ENCODE data around the gene GOLGA1. TPM values are rescaled to one million over a fixed set of nuclear protein-coding genes. Genes with fewer than 3 reads are reported as not detected.

The GOLGA1 gene
- total and polyA plus RNA-seq, 3 donors from 2014 or later = 36.1 to 54.2 (median 36.7) TPM

DNA sequence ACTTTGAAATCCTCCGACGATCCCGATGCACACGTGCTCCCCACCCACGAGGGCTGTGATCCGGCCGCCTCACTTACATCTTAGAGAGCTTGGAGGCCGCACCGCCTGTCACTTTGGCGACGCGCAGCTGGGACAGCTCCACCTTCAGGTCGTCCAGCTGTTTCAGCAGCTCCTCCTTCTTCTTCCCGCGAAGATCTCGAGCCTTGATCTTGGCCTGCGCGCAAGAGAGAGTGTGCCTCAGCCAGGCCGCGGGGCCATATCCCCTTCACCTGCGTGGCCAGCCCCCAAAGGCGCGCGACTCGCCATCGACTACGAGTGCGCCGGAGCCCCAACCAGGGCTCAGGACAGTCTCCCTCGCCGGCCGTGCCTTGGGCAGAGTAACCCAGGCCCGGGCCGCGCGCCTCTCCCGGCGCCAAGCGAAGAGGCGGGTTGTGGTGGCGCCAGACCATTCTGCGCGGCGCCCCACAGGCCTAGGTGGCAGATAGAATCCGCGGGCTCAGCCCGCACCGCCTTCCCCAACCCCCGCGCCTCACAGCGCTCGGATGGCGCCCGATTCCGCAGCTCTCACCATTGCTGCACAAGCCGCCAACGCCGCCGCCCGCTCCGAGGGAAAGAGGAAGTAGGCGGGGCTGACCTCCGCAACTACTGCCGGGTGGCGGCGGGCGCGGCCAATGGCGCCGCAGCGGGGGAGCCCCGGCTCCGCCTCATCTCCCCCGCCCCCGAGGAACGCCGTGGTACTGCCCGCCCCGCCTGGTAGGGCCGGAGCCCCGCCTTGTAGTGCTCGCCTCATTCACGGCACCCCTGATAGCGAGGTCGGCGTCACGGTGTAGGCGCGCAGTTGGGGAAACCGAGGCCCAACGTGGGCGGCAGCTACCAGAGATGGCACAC lies 79.3 kb downstream of the GOLGA1 start, which contains the start of the genes ARPC5L and RPL35:
ARPC5L (plus strand) TSS at position 789 of the 888 bp plus-strand sequence. CDS start 7,161 bp downstream, outside the sequence.
RPL35 (minus strand) TSS at position 616 of the 888 bp plus-strand sequence; CDS start at position 571, 45 bp downstream.
- peak within 1 kb of the TSS; percentile 66 to 87 for H3K27ac ChIP-seq
- peak; percentile 70 for TF ChIP-seq POLR2A (IDR thresholded peaks at IDR 0.05)
- TF ChIP-seq, protein P1, sequence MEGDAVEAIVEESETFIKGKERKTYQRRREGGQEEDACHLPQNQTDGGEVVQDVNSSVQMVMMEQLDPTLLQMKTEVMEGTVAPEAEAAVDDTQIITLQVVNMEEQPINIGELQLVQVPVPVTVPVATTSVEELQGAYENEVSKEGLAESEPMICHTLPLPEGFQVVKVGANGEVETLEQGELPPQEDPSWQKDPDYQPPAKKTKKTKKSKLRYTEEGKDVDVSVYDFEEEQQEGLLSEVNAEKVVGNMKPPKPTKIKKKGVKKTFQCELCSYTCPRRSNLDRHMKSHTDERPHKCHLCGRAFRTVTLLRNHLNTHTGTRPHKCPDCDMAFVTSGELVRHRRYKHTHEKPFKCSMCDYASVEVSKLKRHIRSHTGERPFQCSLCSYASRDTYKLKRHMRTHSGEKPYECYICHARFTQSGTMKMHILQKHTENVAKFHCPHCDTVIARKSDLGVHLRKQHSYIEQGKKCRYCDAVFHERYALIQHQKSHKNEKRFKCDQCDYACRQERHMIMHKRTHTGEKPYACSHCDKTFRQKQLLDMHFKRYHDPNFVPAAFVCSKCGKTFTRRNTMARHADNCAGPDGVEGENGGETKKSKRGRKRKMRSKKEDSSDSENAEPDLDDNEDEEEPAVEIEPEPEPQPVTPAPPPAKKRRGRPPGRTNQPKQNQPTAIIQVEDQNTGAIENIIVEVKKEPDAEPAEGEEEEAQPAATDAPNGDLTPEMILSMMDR (IDR thresholded peaks at IDR 0.05) = peak in 1 of 3 experiments; percentile 22
- no peaks in the 10 kb centered on the region for H3K27me3 ChIP-seq
- peak within 1 kb of the TSS; percentile 78 to 89 for H3K4me3 ChIP-seq
- peak; percentile 96 for DNase-seq
- H3K9me3 ChIP-seq = no peaks in the 10 kb centered on the region
- intact Hi-C loops (cut with DNase I; ENCODE audit: low total_unique reads) = loop anchor here (10.0 kb wide), 1 partner anchor 383 kb away; the partner anchor contains the start of gene HSPA5
- WGBS, 2 donors = 0 to 1% methylated on average over 8 to 85 of the region's 92 CpGs
- H3K36me3 ChIP-seq (ENCODE audit: low read depth, missing control alignments) = no peaks in the 10 kb centered on the region
- peaks cover 14% of the 10 kb centered on the region for H3K4me1 ChIP-seq

DNA sequence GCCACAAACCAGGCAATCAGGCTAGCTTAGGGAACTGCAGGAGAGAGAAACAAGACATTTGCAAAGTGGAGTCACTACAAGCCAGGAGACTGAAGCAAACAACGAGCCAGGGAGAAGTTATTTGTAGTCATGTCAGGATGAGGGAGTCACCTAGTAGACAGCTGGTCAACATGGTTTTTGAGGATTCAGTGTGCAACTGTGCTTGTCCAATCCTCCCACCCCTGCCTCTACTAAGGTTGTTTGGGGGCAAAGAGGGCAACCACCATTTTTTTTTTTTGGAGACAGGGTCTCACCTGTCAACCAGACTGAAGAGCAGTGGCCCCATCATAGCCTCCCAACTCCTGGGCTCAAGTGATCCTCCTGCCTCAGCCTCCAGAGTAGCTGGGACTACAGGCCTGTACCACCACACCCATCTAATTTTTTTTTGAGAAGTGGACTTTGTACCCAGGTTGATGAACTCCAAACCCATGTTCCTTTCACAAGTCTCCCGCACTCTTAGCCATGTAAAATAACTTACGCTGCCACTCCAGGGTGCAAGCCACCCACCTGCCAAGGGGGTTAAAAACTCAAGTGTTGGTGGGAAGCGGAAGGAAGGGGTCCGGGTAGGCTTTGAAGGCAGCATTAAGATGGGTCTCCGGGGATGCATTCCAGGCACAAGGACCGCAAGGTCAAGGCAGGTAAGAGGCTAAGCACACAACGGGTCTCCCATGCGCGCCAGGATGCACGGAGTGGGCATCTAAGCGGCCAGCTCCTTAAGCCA lies 80.1 kb downstream of the GOLGA1 start:
- Histone ChIP-seq H3K27me3 (no peaks in the 10 kb centered on the region), H3K27ac (no peak overlapping the region), H3K9me3 (no peaks in the 10 kb centered on the region), H3K36me3 (ENCODE audit: low read depth, missing control alignments) (no peaks in the 10 kb centered on the region), H3K4me1 (peaks cover 14% of the 10 kb centered on the region), H3K4me3 (peak overlapping the region; percentile 78 to 89)
- DNase-seq = no peak
- intact Hi-C loops (cut with DNase I; ENCODE audit: low total_unique reads) = loop anchor here (10.0 kb wide), 1 partner anchor 384 kb away; the partner anchor contains the start of gene HSPA5
- 12 to 15% methylated on average over 10 to 12 of the region's 12 CpGs for WGBS, 2 donors
- TF ChIP-seq, protein P1 (IDR thresholded peaks at IDR 0.05) = no peak
- no peak for TF ChIP-seq POLR2A (IDR thresholded peaks at IDR 0.05)

DNA sequence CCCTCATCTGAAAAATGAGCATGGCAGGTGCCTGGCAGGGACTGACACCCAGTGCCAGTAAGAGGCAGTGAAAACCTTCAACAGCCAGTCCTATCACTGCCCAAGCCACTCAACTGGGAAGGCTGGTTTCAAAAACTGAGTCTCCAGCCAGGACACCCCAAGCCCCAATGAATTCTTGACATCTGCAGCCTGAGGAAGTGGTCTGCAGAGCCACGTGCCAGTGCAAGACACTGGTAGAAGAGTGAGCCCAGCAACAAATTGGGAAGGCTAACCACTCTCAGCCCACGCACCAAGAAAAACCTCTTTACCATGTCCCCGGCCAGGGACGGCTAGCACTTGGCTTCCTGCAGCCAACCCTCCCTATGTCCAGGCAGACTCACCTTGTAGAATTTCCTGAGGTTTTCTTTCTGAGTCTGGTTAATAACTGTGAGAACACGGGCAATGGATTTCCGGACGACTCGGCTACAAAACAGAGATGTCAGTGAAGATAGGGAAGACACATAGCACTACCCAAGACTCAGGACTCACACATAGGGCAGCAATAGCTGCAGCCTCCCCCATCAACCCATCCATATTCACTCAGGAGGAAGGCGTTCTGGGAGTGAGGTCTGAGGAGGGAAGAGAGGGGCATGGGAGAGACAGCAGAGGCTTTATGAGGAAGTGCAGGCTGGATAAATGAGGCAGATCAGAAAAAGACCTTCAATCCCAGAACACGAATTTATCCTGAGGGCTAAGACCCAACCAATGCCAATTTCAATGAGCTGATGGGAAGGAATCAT lies 80.9 kb downstream of the GOLGA1 start:
- Histone ChIP-seq H3K9me3 (no peaks in the 10 kb centered on the region), H3K27me3 (no peaks in the 10 kb centered on the region), H3K4me3 (no peak overlapping the region), H3K27ac (no peak overlapping the region), H3K36me3 (ENCODE audit: low read depth, missing control alignments) (no peaks in the 10 kb centered on the region), H3K4me1 (peaks cover 14% of the 10 kb centered on the region)
- TF ChIP-seq, protein P1 (IDR thresholded peaks at IDR 0.05) = no peak
- no peak for TF ChIP-seq POLR2A (IDR thresholded peaks at IDR 0.05)
- intact Hi-C loops (cut with DNase I; ENCODE audit: low total_unique reads) = loop anchor here (10.0 kb wide), 1 partner anchor 385 kb away; the partner anchor contains the start of gene HSPA5
- WGBS, 2 donors = 35 to 44% methylated on average over 8 to 10 of the region's 10 CpGs
- DNase-seq = no peak

DNA sequence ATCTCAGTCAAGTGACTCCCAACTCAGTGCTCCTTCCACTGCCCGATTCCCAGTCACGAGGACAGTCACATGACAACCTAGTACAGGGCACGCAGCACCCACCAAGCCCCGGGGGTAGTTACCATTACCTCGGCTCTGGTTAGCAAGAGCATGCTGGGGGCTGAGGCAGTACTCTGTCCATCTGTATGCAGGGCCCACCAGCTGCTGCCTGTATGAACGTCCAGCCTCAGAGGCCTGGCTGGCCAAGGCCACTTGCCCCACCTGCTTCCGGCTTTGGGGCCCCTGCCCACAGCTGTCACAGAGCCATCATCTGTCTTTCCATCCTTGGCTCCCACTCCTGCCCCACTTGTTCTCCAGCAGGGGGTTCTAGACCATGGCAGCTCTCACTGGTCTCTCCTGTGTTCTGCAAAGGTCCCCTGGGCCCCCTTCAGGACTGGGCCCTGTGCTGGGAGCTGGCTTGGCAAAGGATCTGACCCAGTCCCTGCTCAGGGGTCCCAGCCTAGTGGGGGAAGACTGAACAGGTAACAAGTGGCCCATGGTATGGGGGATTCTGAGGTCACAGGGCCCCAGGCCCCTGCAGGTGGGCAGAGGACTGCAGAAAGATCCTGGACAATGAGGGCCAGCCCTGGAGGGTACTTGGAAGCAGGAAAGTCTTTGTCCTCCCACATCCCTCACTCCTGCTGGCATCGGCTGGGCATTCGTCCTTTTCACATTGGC lies 82.4 kb downstream of the GOLGA1 start:
- WGBS, 2 donors = 62 to 67% methylated on average over 6 to 9 of the region's 9 CpGs

More for the DNA sequence above, 82.4 kb downstream of the GOLGA1 start:
- no peak for DNase-seq
- no peaks in the 10 kb centered on the region for H3K9me3 ChIP-seq
- H3K27ac ChIP-seq = no peak overlapping the region
- TF ChIP-seq POLR2A (IDR thresholded peaks at IDR 0.05) = no peak
- TF ChIP-seq, protein P1 (IDR thresholded peaks at IDR 0.05) = no peak
- peaks cover 14% of the 10 kb centered on the region for H3K4me1 ChIP-seq
- H3K36me3 ChIP-seq (ENCODE audit: low read depth, missing control alignments) = no peaks in the 10 kb centered on the region
- intact Hi-C loops (cut with DNase I; ENCODE audit: low total_unique reads) = no loop called here
- no peaks in the 10 kb centered on the region for H3K27me3 ChIP-seq
- H3K4me3 ChIP-seq = no peak overlapping the region
